GM21825 (cell line): ENCODE measurements around the gene DNAJC1.
"Not testable (repeated sequence)": the region's sequence is repeated elsewhere in the genome, so short reads cannot be mapped to it uniquely, and the experiment has no call there.

Experiments
- ATAC-seq: cut with Tn5 transposase; IDR thresholded peaks from one replicate; pipeline ENCODE4 v1.9.1; 2021; ENCODE audit warnings: mild to moderate bottlenecking, moderate library complexity; ENCODE audit not compliant: unreplicated experiment

DNAJC1 gene

GRCh38 chr10:21733710-21734109 lies 269.8 kb downstream of the DNAJC1 start:
- ATAC-seq: no peak

- peak; percentile 91 for ATAC-seq
Observed at GRCh38 chr10:21732067-21732772, 271.3 kb downstream of the DNAJC1 start.

- no peak for ATAC-seq
Observed at GRCh38 chr10:21728618-21729017, 274.9 kb downstream of the DNAJC1 start.

GRCh38 chr10:21727452-21728168 lies 275.9 kb downstream of the DNAJC1 start:
- no peak for ATAC-seq

GRCh38 chr10:21726601-21727225 lies 276.8 kb downstream of the DNAJC1 start:
- ATAC-seq: no peak

GRCh38 chr10:21724687-21725367 lies 278.7 kb downstream of the DNAJC1 start:
- peak; percentile 72 for ATAC-seq

- no peak for ATAC-seq
Observed at GRCh38 chr10:21724020-21724589, 279.4 kb downstream of the DNAJC1 start.

GRCh38 chr10:21722209-21722608 lies 281.3 kb downstream of the DNAJC1 start:
- ATAC-seq: no peak

- ATAC-seq: no peak
Observed at GRCh38 chr10:21721000-21721665, 282.4 kb downstream of the DNAJC1 start.

GRCh38 chr10:21720090-21720489 lies 283.4 kb downstream of the DNAJC1 start:
- ATAC-seq: no peak

GRCh38 chr10:21719502-21719901 lies 284.0 kb downstream of the DNAJC1 start:
- ATAC-seq: no peak

- ATAC-seq: not testable (repeated sequence)
Observed at GRCh38 chr10:21717437-21718054, 286.0 kb downstream of the DNAJC1 start.

GRCh38 chr10:21715531-21716195 lies 287.9 kb downstream of the DNAJC1 start:
- ATAC-seq: no peak

GRCh38 chr10:21712975-21713374 lies 290.6 kb downstream of the DNAJC1 start:
- no peak for ATAC-seq

GRCh38 chr10:21707498-21707897 lies 296.0 kb downstream of the DNAJC1 start:
- no peak for ATAC-seq
